Heart right ventricle (tissue), 16 donors: ENCODE results near the gene COMP. TPM values are rescaled to one million over a fixed set of nuclear protein-coding genes. Genes with fewer than 3 reads are reported as not detected.

Source experiments
- ATAC-seq, 8 donors: fragments of 200-7000 bp; cut with Tn5 transposase; one replicate each; pipeline ENCODE4 v1.9.1; 2020; ENCODE audit warnings: mild to moderate bottlenecking in 8 of 8, moderate library complexity in 8 of 8, moderate number of reproducible peaks in 1 of 8
- DNase-seq, 2 donors: peaks; one replicate each; pipeline ENCODE4 v3.0.0-alpha.2; 2020
- H3K27ac ChIP-seq, 10 donors: fragments of 200-600 bp; sonication (generic) in 2 of 10; one replicate each; pipeline versions ENCODE4 v1.5.0 to v1.8.0; 2020 to 2022; ENCODE audit warnings: mild to moderate bottlenecking in 3 of 10
- H3K27me3 ChIP-seq, 7 donors: fragments of 200-600 bp; one replicate each; pipeline ENCODE4 v1.8.0; 2021 to 2022; ENCODE audit warnings: mild to moderate bottlenecking in 2 of 7
- H3K36me3 ChIP-seq, 9 donors: fragments of 200-600 bp; sonication (generic) in 1 of 9; one replicate each; pipeline versions ENCODE4 v1.5.0 to v1.8.0; 2020 to 2022; ENCODE audit warnings: mild to moderate bottlenecking in 2 of 9
- H3K4me1 ChIP-seq, 9 donors: fragments of 200-600 bp; sonication (generic) in 1 of 9; one replicate each; pipeline versions ENCODE4 v1.5.0 to v1.8.0; 2020 to 2022; ENCODE audit warnings: mild to moderate bottlenecking in 4 of 9
- H3K4me3 ChIP-seq, 10 donors: fragments of 200-600 bp; sonication (generic) in 2 of 10; one replicate each; pipeline versions ENCODE4 v1.5.0 to v1.8.0; 2020 to 2022; ENCODE audit warnings: mild to moderate bottlenecking in 7 of 10, moderate library complexity in 2 of 10
- H3K9me3 ChIP-seq, 11 donors: fragments of 200-600 bp in 10 of 11; sonication (generic) in 2 of 11; one replicate each; pipeline versions ENCODE4 v1.5.0 to v1.8.0; 2013 to 2022; ENCODE audit warnings: mild to moderate bottlenecking in 2 of 11, control low read depth in 1 of 11, moderate library complexity in 1 of 11
- CTCF ChIP-seq, 9 donors: fragments of 200-600 bp; sonication (generic) in 2 of 9; IDR thresholded peaks; one replicate each; pipeline versions ENCODE4 v1.5.0 to v1.8.0; 2021 to 2022; ENCODE audit warnings: antibody characterized with exemption in 9 of 9, mild to moderate bottlenecking in 5 of 9, moderate library complexity in 1 of 9
- WGBS, 2 donors: extraction: QIAGEN DNeasy Blood & Tissue Kit; methylation state at CpG; one replicate each; pipeline ENCODE4 v1.1.7; 2013; ENCODE audit warnings: inconsistent platforms in 1 of 2; 5-methylcytosine and 5-hydroxymethylcytosine counted together
- intact Hi-C, 10 donors: fragments of 100-400 bp; cut with DNase I; formaldehyde crosslinking; loops; one replicate each; pipeline versions ENCODE4 v1.11.1 to v1.14.2; 2022
- polyA plus RNA-seq, 2 donors: library from polyadenylated mRNA; stranded (reverse); fragments of 200-250 nt; gene quantifications; one replicate each; pipeline ENCODE4 v1.2.3, GENCODE V29; 2013
- total RNA-seq, 10 donors: library from RNA; stranded (reverse); fragmentation: NEBNext Ultra II Directional in 3 of 10; extraction: Animal tissue kit (Norgen Biotek cat#: 25700) in 3 of 10; gene quantifications; one replicate each; pipeline versions ENCODE4 v1.2.1 to v1.2.4, GENCODE V29; 2021 to 2023
- donor health status: Arrhythmogenic right ventricular cardiomyopathy.
- donor health status: ischemic (EF 13 %, LVEDD 7.1; RV severe dilation, severe dysfunction).
- donor health status: healthy with polysubstance abuse.
- donor health status: DM: no; HTN: yes; CAD: no.
- donor health status: DM: no; HTN: no; CAD: no.
- donor health status: ischemic (EF 25% LVEDD 6.9; RV normal size, moderate dysfunction).
- donor health status: ischemic (EF 25% LVEDD 5.7; RV mildly dilated, moderate dysfunction).
- donor health status: healthy.
- donor health status: DM: yes; HTN: yes; CAD: no.
- donor health status: Ischemic cardiomyopathy.
- donor health status: ischemic (EF 35%, LVEDD 5.7; RV mildly dilated, moderate dysfunction).
- donor health status: nonischemic (EF 11% LVEDD 7.7; RV severe dilation, severe dysfunction).
- donor health status: DM: yes; HTN: yes; CAD: no.
- donor health status: PGD.
- donor health status: ischemic (EF 29% LVEDD 5.4; RV normal size, mild dysfunction).
- donor health status: nonischemic (EF 23%, LVEDD 6.1; RV moderate dilation, normal function).

COMP gene
- total and polyA plus RNA-seq, 12 donors = 0.13 to 5.9 (median 0.43) TPM; not detected in 2

- 91 to 93% methylated on average over 16 of the region's 16 CpGs for WGBS, 2 donors
- H3K27ac ChIP-seq = no peak overlapping the region
These were observed 34.2 kb downstream of the COMP start for GRCh38 chr19:18756896-18757295.

GRCh38 chr19:18754501-18754900 is 36.6 kb downstream of the COMP start:
- H3K4me3 ChIP-seq = no peak overlapping the region
- intact Hi-C loops = no loop called here
- WGBS, 2 donors = 75 to 77% methylated on average over 4 of the region's 4 CpGs
- H3K27me3 ChIP-seq = no peaks in the 10 kb centered on the region
- H3K27ac ChIP-seq = no peak overlapping the region
- DNase-seq (no peak), ATAC-seq (no peak)
- no peaks in the 10 kb centered on the region for H3K9me3 ChIP-seq
- no peaks in the 10 kb centered on the region for H3K4me1 ChIP-seq
- TF ChIP-seq CTCF (IDR thresholded peaks at IDR 0.05) = no peak
- H3K36me3 ChIP-seq = peaks cover 0 to 65% (median 3%) of the 10 kb centered on the region in 9 donors

More at GRCh38 chr19:18756896-18757295, 34.2 kb downstream of the COMP start:
- Histone ChIP-seq H3K36me3 (peaks cover 0 to 44% (median 3%) of the 10 kb centered on the region in 9 donors), H3K4me1 (peaks cover 0 to 6% (median 2%) of the 10 kb centered on the region in 9 donors), H3K4me3 (no peak overlapping the region), H3K27me3 (no peaks in the 10 kb centered on the region), H3K9me3 (no peaks in the 10 kb centered on the region)
- TF ChIP-seq CTCF (IDR thresholded peaks at IDR 0.05) = no peak
- intact Hi-C loops = no loop called here
- ATAC-seq (no peak), DNase-seq (no peak)

GRCh38 chr19:18751571-18751970 is 39.5 kb downstream of the COMP start:
- intact Hi-C loops = no loop called here
- ATAC-seq = no peak
- 97 to 98% methylated on average over 10 of the region's 10 CpGs for WGBS, 2 donors
- H3K4me1 ChIP-seq = peaks cover 0 to 2% (median 0%) of the 10 kb centered on the region in 9 donors
- H3K27ac ChIP-seq = no peak overlapping the region
- H3K27me3 ChIP-seq = no peaks in the 10 kb centered on the region
- no peak for TF ChIP-seq CTCF (IDR thresholded peaks at IDR 0.05)
- peaks cover 0 to 59% (median 3%) of the 10 kb centered on the region in 9 donors for H3K36me3 ChIP-seq
- no peak for DNase-seq
- no peaks in the 10 kb centered on the region for H3K9me3 ChIP-seq
- no peak overlapping the region for H3K4me3 ChIP-seq

GRCh38 chr19:18750295-18750970 is 40.7 kb downstream of the COMP start:
- no peak overlapping the region for H3K27ac ChIP-seq
- peaks cover 0 to 49% (median 3%) of the 10 kb centered on the region in 9 donors for H3K36me3 ChIP-seq
- no peak for DNase-seq

More at GRCh38 chr19:18750295-18750970, 40.7 kb downstream of the COMP start:
- TF ChIP-seq CTCF (IDR thresholded peaks at IDR 0.05) = no peak
- Histone ChIP-seq H3K9me3 (no peaks in the 10 kb centered on the region), H3K4me3 (no peak overlapping the region), H3K4me1 (peaks cover 0 to 3% (median 0%) of the 10 kb centered on the region in 9 donors), H3K27me3 (no peaks in the 10 kb centered on the region)
- 91 to 93% methylated on average over 19 of the region's 19 CpGs for WGBS, 2 donors
- intact Hi-C loops = no loop called here
- no peak for ATAC-seq
